Skeletal muscle tissue (tissue), 4 donors: ENCODE measurements around the gene IL2RA. TPM values are rescaled to one million over a fixed set of nuclear protein-coding genes. Genes with fewer than 3 reads are reported as not detected.
"Not testable (repeated sequence)": the region's sequence is repeated elsewhere in the genome, so short reads cannot be mapped to it uniquely, and the experiment has no call there.

Experiments
- H3K27ac ChIP-seq: one replicate; pipeline ENCODE4 v1.7.0; 2013; ENCODE audit warnings: mild to moderate bottlenecking, low read depth, low read length, inconsistent platforms
- H3K27me3 ChIP-seq, 3 donors: one replicate each; pipeline ENCODE4 v1.7.0; 2013; ENCODE audit warnings: low read length in 3 of 3; ENCODE audit not compliant: control insufficient read depth in 3 of 3, insufficient read depth in 3 of 3
- H3K36me3 ChIP-seq, 3 donors: one replicate each; pipeline ENCODE4 v1.7.0; 2013; ENCODE audit warnings: low read length in 3 of 3; ENCODE audit not compliant: control insufficient read depth in 3 of 3, insufficient read depth in 3 of 3
- H3K4me1 ChIP-seq, 3 donors: one replicate each; pipeline ENCODE4 v1.7.0; 2013; ENCODE audit warnings: low read length in 3 of 3, mild to moderate bottlenecking in 3 of 3; ENCODE audit not compliant: control insufficient read depth in 3 of 3, insufficient read depth in 3 of 3
- H3K4me3 ChIP-seq, 3 donors: one replicate each; pipeline ENCODE4 v1.7.0; 2013; ENCODE audit warnings: low read length in 3 of 3
- H3K9ac ChIP-seq, 3 donors: one replicate each; pipeline ENCODE4 v1.7.0; 2013; ENCODE audit warnings: low read length in 3 of 3, mild to moderate bottlenecking in 3 of 3, moderate library complexity in 2 of 3, low read depth in 1 of 3
- H3K9me3 ChIP-seq, 3 donors: one replicate each; pipeline ENCODE4 v1.7.0; 2013; ENCODE audit warnings: low read length in 3 of 3; ENCODE audit not compliant: control insufficient read depth in 3 of 3
- total RNA-seq: library from RNA; depleted of rRNA; stranded (reverse); fragments of >200 nt; gene quantifications from one replicate; pipeline ENCODE4 v1.2.3, GENCODE V29; 2014
- donor health status: Osteomylitis.

Gene IL2RA
- total RNA-seq, 1 donor from 2014 or later, result not detected

- H3K36me3 ChIP-seq, result no peaks in the 10 kb centered on the region
- H3K9ac ChIP-seq, result no peak overlapping the region
- peaks cover 2 to 6% (median 4%) of the 10 kb centered on the region in 3 donors for H3K27me3 ChIP-seq
- no peak overlapping the region for H3K4me3 ChIP-seq
- H3K4me1 ChIP-seq, result peaks cover 4 to 22% (median 12%) of the 10 kb centered on the region in 3 donors
- no peak overlapping the region for H3K27ac ChIP-seq
- no peaks in the 10 kb centered on the region for H3K9me3 ChIP-seq
These were observed 13.2 kb downstream of the IL2RA start for GRCh38 chr10:6049031-6049400.

DNA sequence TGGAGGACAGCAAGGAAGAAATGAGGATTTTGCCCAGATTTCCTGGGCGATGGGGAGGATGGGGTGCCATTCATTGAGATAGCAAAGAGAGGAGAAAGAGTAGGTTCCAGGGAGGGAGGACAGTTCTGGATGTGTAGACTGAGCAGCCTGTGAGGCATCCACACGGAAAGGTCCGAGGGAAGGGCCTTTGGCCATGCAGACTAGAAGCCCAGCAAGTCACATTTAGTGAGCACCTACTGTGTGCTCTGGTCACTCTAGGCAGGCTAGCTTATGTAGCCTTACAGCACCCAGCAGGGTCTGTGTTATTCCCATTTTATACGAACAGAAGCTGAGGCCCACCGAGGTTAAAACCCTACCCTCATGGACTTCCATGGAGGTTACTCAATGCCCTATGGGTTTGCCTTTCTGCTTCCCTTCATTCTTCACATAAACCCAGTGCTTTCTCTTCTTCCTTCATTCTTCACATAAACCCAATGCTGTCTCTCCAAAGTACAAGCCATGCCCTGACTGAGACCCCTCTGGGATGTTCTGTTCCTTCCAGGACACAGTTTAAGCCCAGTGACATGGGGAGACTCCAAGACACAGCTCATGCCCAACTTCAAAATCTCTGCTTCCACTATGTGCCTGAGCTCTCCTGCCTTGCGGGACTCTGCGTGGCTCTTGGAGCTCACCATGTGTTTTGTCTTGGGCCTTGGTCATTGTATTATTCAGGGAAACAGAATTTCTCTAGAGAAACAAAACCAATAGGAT, 13.7 kb downstream of the IL2RA start:
- peaks cover 2 to 6% (median 4%) of the 10 kb centered on the region in 3 donors for H3K27me3 ChIP-seq
- H3K4me1 ChIP-seq, result peaks cover 4 to 22% (median 9%) of the 10 kb centered on the region in 3 donors
- H3K4me3 ChIP-seq, result no peak overlapping the region
- no peak overlapping the region for H3K9ac ChIP-seq
- H3K27ac ChIP-seq, result no peak overlapping the region
- H3K9me3 ChIP-seq, result no peaks in the 10 kb centered on the region
- no peaks in the 10 kb centered on the region for H3K36me3 ChIP-seq

DNA sequence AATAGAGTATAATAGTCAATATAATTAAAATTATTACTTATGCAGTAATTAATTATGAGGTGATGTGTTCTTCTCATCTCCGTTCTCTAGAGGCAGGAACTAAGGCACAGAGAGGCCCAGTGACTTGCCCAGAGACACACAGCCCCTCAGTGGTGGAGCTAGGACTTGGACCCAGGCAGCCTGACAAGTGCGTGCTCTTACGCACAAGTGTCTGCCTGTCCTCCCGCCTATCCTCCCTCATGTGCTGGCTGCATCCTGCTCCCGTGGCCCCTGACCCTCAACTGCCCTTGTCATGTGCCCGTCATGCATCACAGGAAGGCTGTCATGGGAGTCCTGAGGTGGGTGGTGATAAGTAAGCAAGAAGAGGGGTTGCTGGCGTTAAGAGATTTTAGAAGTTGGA, 14.3 kb downstream of the IL2RA start:
- no peaks in the 10 kb centered on the region for H3K36me3 ChIP-seq
- no peak overlapping the region for H3K4me3 ChIP-seq
- H3K27ac ChIP-seq, result no peak overlapping the region
- H3K27me3 ChIP-seq, result peaks cover 2 to 6% (median 4%) of the 10 kb centered on the region in 3 donors
- no peak overlapping the region for H3K9ac ChIP-seq
- H3K9me3 ChIP-seq, result no peaks in the 10 kb centered on the region
- H3K4me1 ChIP-seq, result peaks cover 4 to 19% (median 7%) of the 10 kb centered on the region in 3 donors

- Histone ChIP-seq H3K27ac (no peak overlapping the region), H3K27me3 (peaks cover 2 to 6% (median 4%) of the 10 kb centered on the region in 3 donors), H3K36me3 (no peaks in the 10 kb centered on the region), H3K4me1 (peaks cover 4 to 11% (median 7%) of the 10 kb centered on the region in 3 donors), H3K9ac (no peak overlapping the region), H3K4me3 (no peak overlapping the region), H3K9me3 (no peaks in the 10 kb centered on the region)
These were observed 15.2 kb downstream of the IL2RA start for GRCh38 chr10:6046773-6047611.

GRCh38 chr10:6045878-6046772, 16.0 kb downstream of the IL2RA start:
- H3K9ac ChIP-seq, result no peak overlapping the region
- H3K27ac ChIP-seq, result no peak overlapping the region
- no peaks in the 10 kb centered on the region for H3K36me3 ChIP-seq
- H3K27me3 ChIP-seq, result peaks cover 2 to 6% (median 4%) of the 10 kb centered on the region in 3 donors
- H3K4me3 ChIP-seq, result no peak overlapping the region
- H3K4me1 ChIP-seq, result peaks cover 3 to 11% (median 6%) of the 10 kb centered on the region in 3 donors
- H3K9me3 ChIP-seq, result no peaks in the 10 kb centered on the region

- Histone ChIP-seq H3K27ac (no peak overlapping the region), H3K4me1 (peaks cover 0 to 6% (median under 1%) of the 10 kb centered on the region in 3 donors), H3K36me3 (no peaks in the 10 kb centered on the region), H3K4me3 (no peak overlapping the region), H3K27me3 (peaks cover 2 to 6% (median 4%) of the 10 kb centered on the region in 3 donors), H3K9me3 (no peaks in the 10 kb centered on the region), H3K9ac (no peak overlapping the region)
These were observed 16.8 kb downstream of the IL2RA start for GRCh38 chr10:6045314-6045848.

GRCh38 chr10:6044751-6045313, 17.3 kb downstream of the IL2RA start:
- Histone ChIP-seq H3K27me3 (peaks cover 2 to 6% (median 4%) of the 10 kb centered on the region in 3 donors), H3K4me3 (no peak overlapping the region), H3K27ac (no peak overlapping the region), H3K9ac (no peak overlapping the region), H3K9me3 (no peaks in the 10 kb centered on the region), H3K36me3 (no peaks in the 10 kb centered on the region), H3K4me1 (peaks cover 0 to under 1% (median 0%) of the 10 kb centered on the region in 3 donors)

GRCh38 chr10:6044060-6044459, 18.1 kb downstream of the IL2RA start:
- no peak overlapping the region for H3K9ac ChIP-seq
- H3K27ac ChIP-seq, result no peak overlapping the region
- H3K9me3 ChIP-seq, result peaks cover 0 to 3% (median 0%) of the 10 kb centered on the region in 3 donors
- no peak overlapping the region for H3K4me3 ChIP-seq
- no peaks in the 10 kb centered on the region for H3K36me3 ChIP-seq
- H3K27me3 ChIP-seq, result peaks cover 2 to 6% (median 4%) of the 10 kb centered on the region in 3 donors
- no peaks in the 10 kb centered on the region for H3K4me1 ChIP-seq

DNA sequence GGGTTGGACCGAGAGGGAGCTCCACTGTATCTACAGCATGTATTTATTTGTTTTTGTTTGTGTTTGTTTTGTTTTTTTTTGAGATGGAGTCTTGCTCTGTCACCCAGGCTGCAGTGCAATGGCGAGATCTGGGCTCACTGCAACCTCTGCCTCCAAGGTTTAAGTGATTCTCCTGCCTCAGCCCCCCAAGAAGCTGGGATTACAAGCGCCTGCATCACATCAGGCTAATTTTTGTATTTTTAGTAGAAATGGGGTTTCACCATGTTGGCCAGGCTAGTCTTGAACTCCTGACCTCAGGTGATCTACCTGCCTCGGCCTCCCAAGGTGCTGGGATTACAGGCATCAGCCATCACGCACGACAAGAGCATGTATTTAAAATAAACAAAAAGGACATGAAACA, 18.8 kb downstream of the IL2RA start:
- H3K9me3 ChIP-seq, H3K36me3 ChIP-seq, H3K27ac ChIP-seq, H3K4me1 ChIP-seq, H3K9ac ChIP-seq, H3K4me3 ChIP-seq, H3K27me3 ChIP-seq: not testable (repeated sequence)
